NCI-H2029 treated with DMSO at 0.1 percent for 48 hours (cell line): ENCODE data around the gene KCTD20.
"Not testable (repeated sequence)": the region's sequence is repeated elsewhere in the genome, so short reads cannot be mapped to it uniquely, and the experiment has no call there.

Source experiments
- DNase-seq: peaks from one replicate; lab custom pipeline; 2025; lab: John Stamatoyannopoulos, UW

The KCTD20 gene

GRCh38 chr6:36444470-36444869 is 1.7 kb downstream of the KCTD20 start:
- DNase-seq = no peak

DNA sequence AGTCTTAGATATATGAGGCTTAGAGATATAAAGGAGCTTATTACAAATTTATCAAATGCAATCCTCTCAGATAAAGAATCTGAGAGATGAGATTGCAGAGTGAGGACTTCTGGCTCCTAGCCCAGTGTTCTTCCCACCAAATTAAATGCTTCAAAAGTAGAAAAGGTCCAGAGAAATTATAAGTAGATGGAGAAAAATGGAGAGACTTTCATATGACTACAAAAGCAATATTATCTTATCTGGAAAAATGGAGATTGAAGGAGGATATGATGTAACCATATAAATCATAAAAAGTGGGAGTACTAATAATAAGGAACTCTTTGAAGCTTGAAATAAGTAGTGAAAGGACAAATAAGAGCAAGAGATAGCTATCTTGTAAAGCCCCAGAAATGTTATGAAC is 2.8 kb downstream of the KCTD20 start:
- no peak for DNase-seq

GRCh38 chr6:36449173-36449572 is 6.4 kb downstream of the KCTD20 start:
- DNase-seq = not testable (repeated sequence)

DNA sequence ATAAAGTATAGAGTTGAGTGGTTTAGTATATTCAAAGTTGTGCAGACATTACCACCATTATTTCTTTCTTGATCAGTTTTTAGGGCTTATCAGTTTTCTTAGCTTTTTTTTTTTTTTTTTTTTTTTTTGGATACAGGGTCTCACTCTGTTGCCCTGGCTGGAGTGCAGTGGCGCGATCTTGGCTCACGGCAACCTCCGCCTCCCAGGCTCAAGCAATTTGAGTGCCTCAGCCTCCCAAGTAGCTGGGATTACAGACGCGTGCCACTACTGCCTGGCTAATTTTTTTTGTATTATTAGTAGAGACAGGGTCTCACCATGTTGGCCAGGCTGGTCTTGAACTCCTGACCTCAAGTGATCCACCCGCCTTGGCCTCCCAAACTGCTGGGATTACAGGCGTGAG is 10.1 kb downstream of the KCTD20 start:
- DNase-seq = not testable (repeated sequence)

DNA sequence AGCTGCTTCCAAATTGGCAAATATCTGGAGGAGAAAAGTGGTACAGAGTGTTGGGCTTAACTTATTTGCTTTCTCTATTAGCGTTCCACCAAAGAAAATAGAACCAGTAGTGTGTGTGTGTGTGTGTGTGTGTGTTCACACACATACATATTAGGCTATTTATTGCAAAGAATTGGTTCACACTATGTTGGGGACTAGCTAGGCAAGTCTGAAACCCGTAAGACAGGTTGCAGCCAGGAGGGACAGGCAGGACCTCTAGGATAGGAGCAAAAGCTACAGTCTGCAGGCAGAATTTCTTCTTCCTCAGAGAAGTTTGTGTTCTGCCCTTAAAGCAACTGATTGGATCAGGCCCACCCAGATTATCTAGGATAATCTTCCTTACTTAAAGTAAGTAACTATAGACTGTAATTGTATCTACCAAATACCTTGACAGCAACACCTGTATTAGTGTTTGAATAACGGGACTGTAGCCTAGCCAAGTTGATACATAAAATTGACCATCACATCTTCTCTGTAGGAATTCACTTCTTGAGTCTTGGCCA is 12.8 kb downstream of the KCTD20 start:
- DNase-seq = no peak

DNA sequence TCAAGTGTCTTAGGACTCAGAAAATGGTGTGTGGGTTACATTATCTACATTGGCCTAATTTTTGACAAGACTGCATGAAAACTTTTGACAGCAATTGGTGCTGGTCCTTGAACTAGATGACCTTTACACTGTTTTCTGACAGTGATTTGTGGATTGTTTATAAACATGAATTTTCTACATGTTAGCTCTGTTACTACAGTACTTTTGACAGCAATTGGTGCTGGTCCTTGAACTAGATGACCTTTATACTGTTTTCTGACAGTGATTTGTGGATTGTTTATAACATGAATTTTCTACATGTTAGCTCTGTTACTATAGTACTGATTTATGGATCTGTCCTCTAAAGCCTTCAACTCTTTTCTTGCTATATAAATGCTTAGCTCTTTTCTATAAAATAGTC is 16.7 kb downstream of the KCTD20 start:
- DNase-seq = no peak

DNA sequence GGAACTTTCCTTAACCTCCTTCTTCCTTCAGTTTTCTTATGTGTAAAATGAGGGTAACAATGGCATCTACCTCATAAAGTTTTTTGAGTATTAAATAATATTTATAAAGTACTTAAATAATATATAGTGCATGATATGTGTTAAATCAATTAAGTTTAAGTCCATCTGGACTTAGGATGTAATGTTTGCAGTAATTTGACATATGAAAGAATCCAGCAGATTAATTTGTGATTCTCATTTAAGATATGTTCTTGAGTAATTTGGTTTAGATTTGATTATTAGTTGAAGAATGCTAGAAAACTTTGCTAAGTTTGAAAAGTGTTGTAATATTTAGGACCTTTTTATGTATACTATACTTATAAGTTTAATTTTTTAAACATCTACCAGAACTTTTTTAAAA is 18.1 kb downstream of the KCTD20 start:
- DNase-seq = no peak

DNA sequence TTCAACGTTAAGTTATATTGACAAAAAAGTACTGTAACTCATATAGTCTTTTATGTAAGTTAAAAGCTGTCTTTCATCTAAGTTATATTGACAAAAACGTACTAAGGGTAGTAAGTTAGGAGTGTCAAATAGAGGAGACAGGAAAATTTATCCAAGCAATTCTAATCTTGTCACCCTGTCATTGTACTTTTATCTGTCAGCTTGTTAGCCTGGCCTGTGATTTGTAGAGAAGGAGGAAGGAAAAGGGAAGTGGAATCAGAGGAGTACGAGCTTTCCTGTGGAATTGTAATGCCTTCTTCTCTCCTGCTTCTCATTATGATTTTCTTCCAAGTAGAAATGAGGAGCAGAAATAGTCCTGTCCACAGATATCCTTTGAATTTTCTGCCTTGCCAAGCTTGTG is 18.8 kb downstream of the KCTD20 start:
- no peak for DNase-seq

GRCh38 chr6:36463676-36464075 is 20.9 kb downstream of the KCTD20 start:
- DNase-seq = no peak

GRCh38 chr6:36464233-36464632 is 21.4 kb downstream of the KCTD20 start:
- DNase-seq = no peak

- DNase-seq = no peak
These were observed 24.8 kb downstream of the KCTD20 start for GRCh38 chr6:36467625-36468024.

DNA sequence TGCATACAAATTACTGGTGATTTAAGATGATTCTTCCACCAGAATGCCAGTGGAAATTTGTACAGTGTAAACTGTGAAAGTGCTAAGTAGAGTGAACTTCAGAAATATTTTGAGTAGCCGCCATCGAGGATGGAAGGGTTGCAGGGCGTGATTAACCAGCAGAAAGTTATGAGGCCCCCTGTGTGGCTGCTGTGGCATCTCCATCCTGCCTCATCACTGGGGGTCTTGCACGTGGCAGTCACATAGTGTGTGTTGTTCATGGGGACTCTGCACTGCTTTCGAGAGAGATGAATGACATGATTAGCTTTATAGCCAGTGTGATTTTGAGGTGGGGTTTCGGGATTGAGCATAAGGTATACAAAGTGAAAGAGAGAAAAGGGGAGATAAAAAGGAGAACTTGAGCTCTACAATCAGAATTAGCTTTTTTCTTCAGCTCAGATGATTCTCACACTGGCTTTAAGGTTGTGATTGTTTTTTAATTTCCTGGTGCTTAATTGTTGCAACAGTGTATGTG is 26.4 kb downstream of the KCTD20 start:
- DNase-seq = no peak

GRCh38 chr6:36469946-36470345 is 27.1 kb downstream of the KCTD20 start:
- DNase-seq = no peak

- DNase-seq = no peak
These were observed 35.3 kb downstream of the KCTD20 start for GRCh38 chr6:36478051-36478526.

GRCh38 chr6:36479256-36479655 is 36.5 kb downstream of the KCTD20 start:
- DNase-seq = no peak

GRCh38 chr6:36483326-36483725 is 40.5 kb downstream of the KCTD20 start:
- not testable (repeated sequence) for DNase-seq

- DNase-seq = no peak
These were observed 41.9 kb downstream of the KCTD20 start for GRCh38 chr6:36484736-36485135.

DNA sequence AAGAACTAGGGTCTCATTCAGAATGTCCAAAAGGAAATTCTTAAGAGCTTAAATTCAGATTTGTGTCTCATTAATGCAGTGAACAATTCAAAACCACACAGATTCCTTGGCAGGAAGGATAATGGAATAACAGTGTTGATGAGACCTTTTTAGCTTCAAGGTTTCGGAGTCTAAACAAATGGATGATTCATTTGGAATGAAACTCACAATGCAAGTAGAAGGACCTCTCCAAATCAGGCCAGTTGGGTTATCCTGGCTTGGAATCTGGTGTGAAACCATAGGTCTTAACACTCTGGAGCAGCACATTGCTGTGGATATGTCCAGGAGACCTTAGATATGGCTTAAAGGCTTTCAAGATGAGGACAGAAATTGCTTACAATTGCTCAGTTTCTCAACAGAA is 44.9 kb downstream of the KCTD20 start:
- DNase-seq = no peak

GRCh38 chr6:36488221-36488620 is 45.4 kb downstream of the KCTD20 start:
- DNase-seq = no peak

GRCh38 chr6:36489426-36489825 is 46.6 kb downstream of the KCTD20 start:
- DNase-seq = no peak

DNA sequence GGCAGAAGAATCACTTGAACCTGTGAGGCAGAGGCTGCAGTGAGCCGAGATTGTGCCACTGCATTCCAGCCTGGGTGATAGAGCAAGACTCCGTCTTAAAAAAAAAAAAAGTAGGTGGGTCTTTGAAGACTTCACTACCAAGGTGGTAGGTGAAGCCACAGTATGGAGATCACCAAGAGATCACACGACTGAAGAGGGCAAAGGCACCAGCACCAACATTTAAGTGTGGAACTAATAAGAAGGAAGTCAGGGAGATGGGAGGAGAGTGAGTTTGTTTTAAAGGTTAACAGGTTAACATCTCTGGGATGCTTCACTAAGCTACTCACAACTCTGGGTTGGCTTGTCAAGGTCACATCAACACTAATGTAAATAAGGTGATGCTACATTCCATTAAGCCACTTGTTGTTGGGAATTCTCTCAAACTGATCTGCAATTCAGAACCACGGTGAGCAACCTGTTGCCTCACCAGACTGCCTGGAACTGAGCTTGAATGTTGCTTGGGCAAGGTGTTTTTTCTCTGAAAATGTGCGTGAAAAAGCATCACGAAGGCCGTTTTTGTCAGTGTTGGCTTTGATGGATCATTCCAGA is 48.7 kb downstream of the KCTD20 start:
- DNase-seq = no peak

GRCh38 chr6:36492092-36492491 is 49.3 kb downstream of the KCTD20 start:
- no peak for DNase-seq

DNA sequence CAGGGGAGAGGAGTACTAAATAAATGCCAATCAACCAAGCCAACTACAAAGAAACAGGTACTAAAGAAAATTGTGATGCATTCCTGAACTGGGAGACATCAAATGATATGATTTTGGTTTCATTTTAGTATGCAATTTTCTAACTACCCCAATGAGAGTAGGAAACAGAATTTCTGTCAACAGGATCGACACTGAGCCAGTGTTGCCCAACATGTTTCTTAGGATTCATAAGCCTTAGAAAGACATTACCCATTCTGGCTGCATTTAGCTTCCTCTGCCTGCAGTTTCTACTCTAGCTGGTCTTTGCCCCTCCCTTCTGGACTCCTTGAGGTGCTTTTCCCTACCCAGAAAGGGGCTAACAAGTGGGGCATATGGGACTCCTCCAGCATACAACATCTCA is 49.8 kb downstream of the KCTD20 start:
- DNase-seq = no peak

- no peak for DNase-seq
These were observed 50.5 kb downstream of the KCTD20 start for GRCh38 chr6:36493319-36493718.
